Small intestine (tissue), 7 donors: ENCODE results near the gene FILIP1L. TPM values are rescaled to one million over a fixed set of nuclear protein-coding genes. Genes with fewer than 3 reads are reported as not detected.

Experiments used
- DNase-seq, 2 donors: peaks; one replicate each; pipeline versions ENCODE4 v3.0.0 to v3.0.0-alpha.2; 2013
- FAIRE-seq: peaks from 2 replicates; lab custom pipeline; 2012; peaks lifted over from hg19 to GRCh38; lab: Jason Lieb, UNC
- H3K27ac ChIP-seq, 3 donors: one replicate each; pipeline ENCODE4 v1.5.1; 2013; ENCODE audit warnings: low read length in 2 of 3, mild to moderate bottlenecking in 2 of 3, control low read depth in 1 of 3, inconsistent platforms in 1 of 3, low read depth in 1 of 3, moderate library complexity in 1 of 3
- H3K27me3 ChIP-seq, 3 donors: one replicate each; pipeline ENCODE4 v1.6.1; 2013; ENCODE audit warnings: low read length in 3 of 3, inconsistent platforms in 1 of 3; ENCODE audit not compliant: control insufficient read depth in 3 of 3, insufficient read depth in 3 of 3
- H3K36me3 ChIP-seq, 3 donors: one replicate each; pipeline ENCODE4 v1.6.1; 2013; ENCODE audit warnings: low read length in 3 of 3, inconsistent platforms in 1 of 3, low read depth in 1 of 3, mild to moderate bottlenecking in 1 of 3, moderate library complexity in 1 of 3; ENCODE audit not compliant: control insufficient read depth in 3 of 3, insufficient read depth in 2 of 3
- H3K4me1 ChIP-seq, 3 donors: one replicate each; pipeline ENCODE4 v1.6.1; 2013; ENCODE audit warnings: low read length in 2 of 3, inconsistent platforms in 1 of 3, low read depth in 1 of 3, mild to moderate bottlenecking in 1 of 3, moderate library complexity in 1 of 3; ENCODE audit not compliant: control insufficient read depth in 3 of 3, insufficient read depth in 2 of 3
- H3K4me3 ChIP-seq, 3 donors: one replicate each; pipeline ENCODE4 v1.5.1; 2013; ENCODE audit warnings: low read length in 3 of 3, control low read depth in 1 of 3, inconsistent platforms in 1 of 3, low read depth in 1 of 3, mild to moderate bottlenecking in 1 of 3, moderate library complexity in 1 of 3
- H3K9me3 ChIP-seq, 2 donors: one replicate each; pipeline ENCODE4 v1.6.1; 2013; ENCODE audit warnings: low read depth in 1 of 2, low read length in 1 of 2; ENCODE audit not compliant: control insufficient read depth in 2 of 2, insufficient read depth in 1 of 2
- WGBS, 3 donors: extraction: QIAGEN DNeasy Blood & Tissue Kit; methylation state at CpG; one replicate each; pipeline ENCODE4 v1.1.7; 2013; 5-methylcytosine and 5-hydroxymethylcytosine counted together
- polyA plus RNA-seq, 4 donors: library from polyadenylated mRNA; stranded (reverse) in 3 of 4; unstranded in 1 of 4; fragments of 200-250 nt in 3 of 4; fragments of 120-200 nt in 1 of 4; gene quantifications; one replicate each; pipeline versions ENCODE4 v1.2.1 to v1.2.3, GENCODE V29; 2013
- donor health status: healthy with polysubstance abuse.
- donor health status: control.
- donor health status: control.
- donor health status: Bipolar disorder and iron deficiency.
- donor health status: healthy.

Gene FILIP1L
- polyA plus RNA-seq, 4 donors: 10.5 to 20.4 (median 17.9) TPM

GRCh38 chr3:99902091-99902490, 212.2 kb downstream of the FILIP1L start:
- Histone ChIP-seq H3K9me3 (no peaks in the 10 kb centered on the region), H3K4me3 (no peak overlapping the region), H3K27ac (peak overlapping the region in 1 of 3 donors; percentile 60), H3K27me3 (no peaks in the 10 kb centered on the region), H3K36me3 (no peaks in the 10 kb centered on the region), H3K4me1 (peaks cover 0 to 13% (median 5%) of the 10 kb centered on the region in 3 donors)
- no peak for DNase-seq
- WGBS, 3 donors: 71 to 80% (median 78%) methylated on average over 1 of the region's 1 CpG
- FAIRE-seq: no peak

- Histone ChIP-seq H3K36me3 (no peaks in the 10 kb centered on the region), H3K27ac (peak overlapping the region in 2 of 3 donors; percentile 11 to 60), H3K4me1 (peaks cover 0 to 13% (median 5%) of the 10 kb centered on the region in 3 donors), H3K4me3 (no peak overlapping the region), H3K9me3 (no peaks in the 10 kb centered on the region), H3K27me3 (no peaks in the 10 kb centered on the region)
- DNase-seq (peak; percentile 79 to 81), FAIRE-seq (no peak)
- WGBS, 3 donors: 13 to 19% (median 15%) methylated on average over 6 of the region's 6 CpGs
Observed at GRCh38 chr3:99901200-99901926, 212.9 kb downstream of the FILIP1L start.

GRCh38 chr3:99900248-99900647, 214.1 kb downstream of the FILIP1L start:
- H3K27me3 ChIP-seq: no peaks in the 10 kb centered on the region
- no peak overlapping the region for H3K27ac ChIP-seq
- FAIRE-seq (no peak), DNase-seq (no peak)
- no peak overlapping the region for H3K4me3 ChIP-seq
- H3K9me3 ChIP-seq: no peaks in the 10 kb centered on the region
- peaks cover 0 to 13% (median 5%) of the 10 kb centered on the region in 3 donors for H3K4me1 ChIP-seq
- 96 to 100% (median 96%) methylated on average over 1 of the region's 1 CpG for WGBS, 3 donors
- H3K36me3 ChIP-seq: no peaks in the 10 kb centered on the region

- H3K27ac ChIP-seq: no peak overlapping the region
- no peaks in the 10 kb centered on the region for H3K27me3 ChIP-seq
- H3K4me1 ChIP-seq: peaks cover 0 to 13% (median 5%) of the 10 kb centered on the region in 3 donors
- no peak overlapping the region for H3K4me3 ChIP-seq
- no peak for FAIRE-seq
- H3K9me3 ChIP-seq: no peaks in the 10 kb centered on the region
- no peaks in the 10 kb centered on the region for H3K36me3 ChIP-seq
- no peak for DNase-seq
- 94 to 96% (median 95%) methylated on average over 3 of the region's 3 CpGs for WGBS, 3 donors
Observed at GRCh38 chr3:99899603-99900002, 214.7 kb downstream of the FILIP1L start.

- DNase-seq (no peak), FAIRE-seq (no peak)
- 79 to 93% (median 88%) methylated on average over 3 of the region's 3 CpGs for WGBS, 3 donors
- Histone ChIP-seq H3K27ac (no peak overlapping the region), H3K36me3 (no peaks in the 10 kb centered on the region), H3K4me3 (no peak overlapping the region), H3K27me3 (no peaks in the 10 kb centered on the region), H3K9me3 (no peaks in the 10 kb centered on the region), H3K4me1 (peaks cover 0 to 5% (median 4%) of the 10 kb centered on the region in 3 donors)
Observed at GRCh38 chr3:99896482-99896881, 217.8 kb downstream of the FILIP1L start.

- Histone ChIP-seq H3K27ac (peak overlapping the region in 2 of 3 donors; percentile 3 to 41), H3K9me3 (no peaks in the 10 kb centered on the region), H3K36me3 (no peaks in the 10 kb centered on the region), H3K4me1 (peaks cover 0 to 4% (median 3%) of the 10 kb centered on the region in 3 donors), H3K27me3 (no peaks in the 10 kb centered on the region), H3K4me3 (no peak overlapping the region)
- 50 to 60% (median 56%) methylated on average over 2 of the region's 2 CpGs for WGBS, 3 donors
- FAIRE-seq (no peak), DNase-seq (peak in 1 of 2 donors; percentile 28)
Observed at GRCh38 chr3:99895703-99896441, 218.4 kb downstream of the FILIP1L start.

- DNase-seq: no peak
- Histone ChIP-seq H3K27me3 (no peaks in the 10 kb centered on the region), H3K4me3 (no peak overlapping the region), H3K36me3 (no peaks in the 10 kb centered on the region), H3K27ac (no peak overlapping the region), H3K4me1 (no peaks in the 10 kb centered on the region), H3K9me3 (no peaks in the 10 kb centered on the region)
- FAIRE-seq: no peak
- 84 to 97% (median 96%) methylated on average over 3 of the region's 3 CpGs for WGBS, 3 donors
Observed at GRCh38 chr3:99895131-99895696, 219.1 kb downstream of the FILIP1L start.

- Histone ChIP-seq H3K27me3 (no peaks in the 10 kb centered on the region), H3K4me3 (no peak overlapping the region), H3K9me3 (no peaks in the 10 kb centered on the region), H3K36me3 (no peaks in the 10 kb centered on the region), H3K4me1 (no peaks in the 10 kb centered on the region), H3K27ac (no peak overlapping the region)
- DNase-seq: no peak
- no peak for FAIRE-seq
Observed at GRCh38 chr3:99892332-99892731, 222.0 kb downstream of the FILIP1L start.
